HG03520 (cell line): Measurements from ENCODE around the gene ORMDL3.
"Not testable (repeated sequence)": the region's sequence is repeated elsewhere in the genome, so short reads cannot be mapped to it uniquely, and the experiment has no call there.

ENCODE experiments used
- ATAC-seq: cut with Tn5 transposase; IDR thresholded peaks from one replicate; pipeline ENCODE4 v1.9.1; 2021; ENCODE audit warnings: mild to moderate bottlenecking, moderate library complexity; ENCODE audit not compliant: unreplicated experiment

Gene ORMDL3

DNA sequence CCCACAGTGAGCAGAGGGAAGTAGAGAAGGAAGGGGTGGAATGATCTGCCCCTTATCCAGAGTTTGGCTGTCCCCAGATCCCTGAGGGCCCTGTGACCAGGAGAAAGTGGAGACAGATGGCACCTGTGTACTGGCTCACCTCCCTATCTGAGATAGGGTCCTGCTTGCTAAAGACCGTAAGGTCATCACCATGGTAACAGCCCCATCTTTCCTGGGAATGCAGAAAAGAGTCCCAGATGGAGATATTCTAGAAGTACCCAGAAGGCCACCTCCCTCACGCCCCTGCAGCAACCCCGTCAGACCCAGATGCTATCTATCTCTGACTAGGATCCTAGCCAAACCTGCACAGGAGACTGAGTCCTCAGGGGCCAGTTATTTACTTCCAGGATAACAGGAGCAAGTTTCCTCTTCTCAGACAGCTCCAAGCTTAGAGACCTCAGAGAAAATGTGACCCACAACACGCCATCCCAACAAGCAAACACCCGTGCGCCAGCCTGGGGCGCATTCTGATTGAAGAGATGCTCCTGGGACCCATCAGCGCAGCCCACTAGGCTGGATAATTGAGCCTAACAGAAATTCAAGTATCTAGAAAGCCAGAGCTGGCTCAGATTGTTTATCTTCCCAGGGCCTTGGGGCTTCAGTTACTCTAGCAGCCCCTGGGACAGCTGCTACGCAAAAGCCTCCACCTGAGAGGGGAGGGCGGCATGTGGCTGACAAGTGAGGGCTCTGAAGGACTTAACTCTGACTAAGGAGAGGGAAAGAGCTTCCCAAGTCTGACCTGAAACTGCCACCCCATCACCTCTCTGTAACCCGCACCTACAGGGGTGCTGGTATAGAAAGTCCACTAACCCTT is 1.9 kb downstream of the ORMDL3 start:
- no peak for ATAC-seq

DNA sequence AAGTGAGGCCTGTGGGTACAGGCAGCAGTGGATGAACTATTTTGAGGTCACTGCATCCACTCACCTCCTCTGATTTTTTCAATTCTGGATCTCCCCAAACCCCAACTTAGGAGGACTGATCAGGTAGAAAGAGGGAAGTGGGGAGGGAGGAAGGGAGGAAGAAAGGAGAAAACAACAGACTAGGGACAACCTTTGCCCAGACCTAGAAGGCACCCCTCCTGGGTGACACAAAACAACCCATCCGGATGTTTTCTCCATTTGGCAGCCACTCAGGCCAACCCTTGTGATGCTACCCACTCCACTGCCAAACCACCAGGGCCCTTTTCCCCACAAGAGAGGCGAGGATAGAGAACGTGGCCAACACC is 2.7 kb downstream of the ORMDL3 start:
- ATAC-seq: no peak

DNA sequence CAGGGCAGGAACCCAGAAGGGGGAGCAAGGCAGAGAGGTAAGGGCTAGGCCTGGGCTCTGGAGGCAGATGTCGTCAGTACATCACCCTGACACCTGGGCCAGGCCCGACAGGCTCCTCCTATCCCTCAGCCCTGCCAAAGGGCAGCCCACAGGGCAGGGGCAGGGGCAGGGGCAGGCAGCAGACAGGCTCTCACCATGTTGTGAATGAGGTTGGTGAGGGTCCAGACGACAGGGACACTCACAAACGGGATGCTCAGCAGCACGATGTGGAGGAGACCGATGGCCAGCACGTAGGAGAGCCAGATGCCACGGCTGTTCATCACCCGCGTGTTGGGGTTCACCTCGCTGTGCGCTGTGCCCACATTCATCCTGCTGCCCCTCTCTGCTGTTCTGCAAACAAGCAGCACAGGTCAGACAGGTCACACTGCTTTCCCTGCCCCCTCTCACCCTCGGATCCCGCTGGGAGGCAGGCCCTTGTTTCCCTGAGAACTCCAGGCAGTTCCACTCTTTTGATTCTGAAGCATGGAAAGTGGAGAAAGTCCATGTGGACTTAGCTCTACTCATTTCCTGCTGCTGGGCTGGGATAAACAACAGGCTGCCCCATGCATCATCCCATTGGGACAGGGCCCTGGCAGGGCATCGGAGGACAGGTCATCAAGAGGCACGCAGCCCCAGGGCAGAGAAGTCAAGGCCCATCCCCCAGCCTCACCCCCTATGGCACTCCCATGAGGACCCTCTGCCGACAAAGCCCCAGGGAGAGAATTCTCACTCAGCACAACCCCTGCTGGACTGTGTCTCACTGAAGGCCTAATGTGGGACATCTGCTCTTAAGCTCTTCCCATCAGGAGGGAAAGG is 3.3 kb downstream of the ORMDL3 start:
- no peak for ATAC-seq

DNA sequence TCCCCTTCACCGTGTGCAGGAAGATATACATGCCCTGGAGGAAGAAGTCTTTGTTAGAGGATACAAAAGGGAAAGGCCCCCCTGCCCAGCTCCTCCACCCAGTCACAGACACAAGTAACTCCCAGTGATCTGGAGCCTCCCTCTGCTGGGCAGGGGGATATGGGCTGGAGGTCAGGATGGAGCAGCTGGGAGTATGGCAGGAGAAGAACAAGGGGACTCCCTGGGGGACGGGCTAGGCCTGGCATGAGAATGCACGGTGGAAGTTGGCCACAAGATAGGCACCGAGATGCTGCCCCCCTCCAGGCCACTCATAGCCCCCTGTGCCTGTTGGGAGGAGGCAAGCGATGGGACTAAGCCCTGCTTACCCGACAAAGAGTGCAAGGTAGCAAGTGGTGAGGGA is 4.2 kb downstream of the ORMDL3 start:
- ATAC-seq: no peak

DNA sequence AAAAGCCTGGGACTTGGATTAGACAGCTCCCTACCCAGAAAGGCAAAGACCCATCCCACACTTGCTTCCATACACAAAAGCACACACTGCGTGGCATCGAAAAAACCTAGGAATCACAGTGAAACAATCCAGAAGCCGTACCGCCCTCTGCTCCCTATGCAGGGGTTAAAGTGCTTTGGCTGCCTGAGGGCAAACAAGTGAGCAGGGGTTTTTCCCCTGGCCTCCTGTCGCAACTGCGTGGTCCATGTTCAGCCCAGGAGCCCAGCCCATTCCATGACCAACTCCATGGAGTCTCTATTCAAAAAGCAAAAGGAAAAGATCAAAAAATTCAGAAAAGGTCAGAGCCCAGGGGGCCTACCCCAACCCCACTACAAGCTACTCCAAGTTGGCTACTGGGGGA is 5.4 kb downstream of the ORMDL3 start:
- no peak for ATAC-seq

DNA sequence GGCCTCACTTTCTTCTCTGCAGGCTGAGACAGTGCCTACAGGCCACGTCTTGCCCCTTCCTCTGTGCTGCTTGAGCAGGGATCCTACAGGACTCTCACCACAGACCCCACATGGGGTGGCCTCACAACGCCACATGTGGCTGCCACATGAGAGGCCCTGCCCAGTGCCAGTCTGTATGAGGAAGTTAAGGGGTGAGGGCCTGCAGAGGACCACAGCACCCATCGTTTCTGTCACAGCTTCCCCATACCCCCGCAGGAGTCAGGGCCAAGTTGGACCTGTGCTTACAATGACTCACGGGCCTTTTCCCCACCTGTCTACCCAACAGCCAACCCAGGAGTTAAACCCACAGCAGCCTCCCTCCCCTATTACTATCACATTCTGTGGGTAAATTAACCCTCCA is 6.1 kb downstream of the ORMDL3 start:
- no peak for ATAC-seq

DNA sequence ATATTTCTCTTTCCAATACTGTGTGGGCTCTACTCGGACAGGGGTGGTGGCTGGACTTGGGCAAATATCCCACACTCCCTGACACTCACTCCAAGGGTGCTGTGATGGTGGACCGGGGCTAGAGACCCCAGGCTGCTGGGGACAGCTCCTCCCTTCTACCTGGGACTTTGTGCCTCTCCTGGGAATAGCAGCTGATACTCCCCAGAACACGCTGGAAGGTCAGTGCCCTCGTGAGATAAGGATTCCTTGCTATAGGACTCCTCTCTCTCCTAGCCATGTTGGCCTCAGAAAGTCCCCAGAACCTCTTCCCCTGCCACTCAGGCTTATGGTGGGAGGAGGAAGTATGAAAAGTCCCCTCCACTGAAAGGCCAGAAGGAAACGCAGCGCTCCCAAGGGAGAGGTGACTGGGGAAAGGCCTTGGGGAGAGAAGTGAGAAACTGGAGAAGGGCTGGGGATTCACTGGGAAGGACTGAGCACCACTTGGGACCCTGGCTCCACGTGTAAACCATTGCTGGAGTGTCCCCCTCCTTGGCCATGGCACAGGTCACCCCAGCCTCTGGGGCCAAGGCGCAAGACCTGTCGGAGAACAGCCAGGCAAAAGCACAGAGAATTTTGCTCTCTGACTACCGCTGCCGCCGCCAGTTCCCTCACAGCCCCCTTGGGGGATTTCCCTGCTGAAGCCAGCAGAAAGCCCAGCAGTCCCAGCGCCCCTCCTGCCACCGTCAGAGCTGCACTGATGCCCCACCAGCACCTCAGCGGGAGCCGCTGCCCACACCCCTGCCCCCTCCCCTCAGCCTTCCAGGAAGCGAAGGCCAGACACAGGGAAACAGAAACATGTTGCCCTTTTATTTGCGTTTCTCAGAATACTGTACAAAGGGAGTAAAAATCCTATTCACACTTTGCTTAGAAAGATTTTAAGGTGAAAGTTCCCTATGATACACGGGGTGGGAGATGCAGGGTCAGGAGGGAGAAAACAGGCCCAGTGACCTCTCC is 6.9 kb downstream of the ORMDL3 start:
- ATAC-seq: no peak

DNA sequence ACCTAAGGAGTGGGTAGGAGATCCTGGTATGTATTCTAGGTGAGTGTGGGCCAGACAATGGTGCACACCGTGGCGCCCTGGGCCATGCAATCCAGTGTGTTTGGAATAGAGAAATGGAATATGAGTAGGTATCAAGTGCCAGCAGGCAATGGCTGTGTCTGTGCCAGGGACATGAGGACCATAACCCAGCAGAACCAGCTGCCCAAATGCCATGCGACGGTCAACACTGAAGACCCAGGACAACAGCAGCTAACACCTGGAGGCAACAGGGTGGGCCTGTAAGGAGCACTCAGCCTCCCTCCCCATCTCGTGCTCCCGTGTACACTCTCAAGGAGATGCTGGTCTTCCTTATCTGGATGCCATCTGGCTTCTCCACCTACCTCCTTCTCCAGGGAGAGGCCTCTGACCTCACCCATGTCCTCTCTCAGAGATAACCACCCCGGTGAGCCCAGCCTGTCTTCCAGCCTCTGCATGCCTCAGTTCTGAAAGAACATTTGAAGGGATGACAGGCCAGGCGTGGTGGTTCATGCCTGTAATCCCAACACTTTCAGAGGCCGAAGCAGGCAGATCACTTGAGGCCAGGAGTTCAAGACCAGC is 8.2 kb downstream of the ORMDL3 start:
- no peak for ATAC-seq

DNA sequence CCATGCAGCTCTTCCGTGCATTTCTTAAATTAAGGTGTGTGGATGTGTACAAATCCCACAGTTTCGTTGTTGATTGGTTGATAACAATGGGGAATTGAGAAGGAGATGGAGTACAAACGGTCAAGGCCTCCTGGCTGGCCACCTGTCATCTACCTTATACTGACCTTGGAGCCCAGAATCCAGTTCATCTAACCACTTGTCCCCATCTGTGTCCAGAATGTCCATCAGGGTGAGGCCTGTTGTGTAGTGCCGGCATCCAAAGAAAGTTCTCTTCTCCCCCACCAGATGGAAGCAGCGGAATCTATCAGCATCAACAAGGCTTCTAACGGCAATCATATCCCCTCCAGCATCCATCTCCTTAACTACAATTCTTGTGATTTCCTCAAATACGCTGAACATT is 10.5 kb downstream of the ORMDL3 start:
- no peak for ATAC-seq

DNA sequence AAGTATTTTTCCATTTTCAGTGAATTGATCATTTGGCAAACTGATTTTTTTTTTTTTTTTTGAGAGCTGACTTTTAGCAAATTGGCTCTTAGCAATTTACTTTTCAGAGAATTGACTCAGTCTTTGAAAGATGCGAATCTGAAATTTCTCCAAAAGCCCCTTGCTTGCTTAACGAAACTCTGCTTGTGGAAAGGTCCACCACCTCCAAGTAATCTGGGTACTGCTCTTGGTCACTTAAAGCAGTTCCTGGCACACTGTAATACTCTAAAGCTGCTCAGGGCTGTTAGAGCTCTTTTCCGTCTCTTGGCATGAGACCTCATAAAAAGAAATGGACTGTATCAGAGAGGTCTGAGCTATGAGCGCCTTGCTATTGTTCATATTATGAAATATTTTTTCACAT is 11.8 kb downstream of the ORMDL3 start:
- ATAC-seq: no peak

DNA sequence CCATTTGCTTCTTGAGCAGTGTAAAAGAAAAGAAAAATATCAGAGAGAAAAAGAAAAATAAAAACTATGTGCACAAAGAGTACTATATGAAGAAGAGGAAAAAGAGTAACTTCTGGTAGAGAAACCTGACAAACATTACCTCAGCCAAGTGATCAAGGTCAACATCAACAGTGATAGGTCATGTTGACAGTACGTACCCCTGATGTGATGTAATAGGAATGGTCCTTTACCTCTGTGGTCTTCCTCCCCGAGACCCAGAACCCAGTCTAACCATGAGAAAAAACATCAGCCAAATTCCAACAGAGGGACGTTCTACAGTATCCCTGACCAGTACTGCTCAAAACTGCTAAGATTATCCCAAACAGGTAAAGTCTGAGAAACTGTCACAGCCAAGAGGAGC is 13.4 kb downstream of the ORMDL3 start:
- no peak for ATAC-seq

DNA sequence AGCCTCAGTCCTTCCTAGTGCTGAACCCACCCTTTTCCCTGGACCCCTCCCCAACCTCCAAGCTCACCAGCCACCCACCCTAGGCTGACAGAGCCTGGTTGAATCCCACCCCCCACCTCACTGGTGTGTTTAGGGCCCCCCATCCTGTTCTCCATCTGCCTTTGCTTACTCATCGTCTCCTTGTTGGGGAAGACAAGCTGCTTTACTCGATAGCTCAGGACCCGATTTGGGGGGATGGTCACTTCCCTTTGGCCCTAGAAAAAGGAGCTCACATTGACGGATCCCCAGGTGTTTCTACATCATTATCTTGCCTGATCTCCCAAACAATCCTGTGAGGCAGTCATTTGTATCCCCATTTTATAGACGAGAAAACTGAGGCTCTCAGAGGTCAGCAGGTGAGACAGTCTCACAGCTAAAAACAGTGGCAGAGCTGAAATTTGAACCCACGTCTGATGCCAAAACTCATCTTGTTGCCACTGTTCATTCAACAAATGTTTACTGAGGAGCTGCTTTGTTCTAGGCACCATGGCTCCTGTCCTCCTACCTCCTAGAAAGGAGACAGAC is 18.5 kb downstream of the ORMDL3 start:
- ATAC-seq: no peak

DNA sequence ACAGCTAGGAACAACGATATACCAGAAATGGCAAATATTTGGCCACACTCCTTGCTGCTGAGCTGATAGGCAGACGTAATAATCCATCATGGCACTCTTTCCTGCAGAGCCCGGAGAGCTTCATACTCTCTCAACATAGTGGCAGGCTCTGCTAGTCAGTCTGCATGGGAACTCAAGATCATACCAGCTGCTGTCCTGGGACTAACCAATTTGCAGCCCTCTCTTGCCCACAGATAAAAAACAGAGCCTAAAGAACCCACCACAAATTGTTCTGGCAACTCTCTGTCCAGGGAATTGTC is 22.5 kb downstream of the ORMDL3 start:
- no peak for ATAC-seq

DNA sequence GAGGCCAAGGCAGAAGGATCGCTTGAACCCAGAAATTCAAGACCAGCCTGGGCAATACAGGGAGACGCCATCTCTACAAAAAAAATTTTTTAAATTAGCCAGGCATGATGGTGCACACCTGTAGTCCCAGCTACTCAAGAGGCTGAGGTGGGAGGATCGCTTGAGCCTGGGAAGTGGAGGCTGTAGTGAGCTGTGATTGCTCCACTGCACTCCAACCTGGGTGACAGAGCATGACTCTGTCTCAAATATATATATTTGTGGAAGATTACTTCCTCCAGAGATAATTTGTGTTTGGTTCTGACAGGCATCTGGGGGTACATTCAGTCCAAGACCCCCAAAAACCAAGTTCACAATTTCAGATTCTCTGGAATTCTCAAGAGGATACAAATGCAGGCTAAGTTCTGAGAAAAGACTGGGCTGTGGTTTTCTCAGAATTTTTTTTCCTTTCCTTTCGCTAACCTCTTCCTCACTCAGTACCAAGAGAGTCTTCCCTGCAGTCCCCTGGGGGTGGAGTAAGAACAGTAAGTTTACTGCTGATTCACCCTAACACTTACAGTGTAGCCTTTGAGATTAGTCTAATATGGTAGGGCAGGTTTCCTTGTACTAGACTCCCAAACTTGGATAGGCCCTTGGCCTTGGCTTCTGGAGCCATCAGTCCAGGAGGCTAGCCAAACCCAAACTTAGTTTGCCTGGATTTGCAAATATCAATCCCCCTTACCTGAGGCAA is 24.1 kb downstream of the ORMDL3 start:
- ATAC-seq: no peak

DNA sequence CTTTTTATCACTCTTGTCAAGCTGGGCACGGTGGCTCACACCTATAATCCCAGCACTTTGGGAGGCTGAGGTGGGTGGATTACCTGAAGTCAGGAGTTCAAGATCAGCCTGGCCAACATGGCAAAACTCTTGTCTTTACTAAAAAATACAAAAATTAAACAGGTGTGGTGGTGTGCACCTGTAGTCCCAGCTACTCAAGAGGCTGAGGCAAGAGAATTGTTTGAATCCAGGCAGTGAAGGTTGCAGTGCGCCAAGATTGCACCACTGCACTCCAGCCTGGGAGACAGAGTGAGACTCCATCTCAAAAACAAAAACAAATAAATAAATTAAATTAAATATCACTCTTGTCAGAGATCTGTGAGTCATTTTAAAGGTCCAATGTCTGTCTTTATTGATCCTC is 25.4 kb downstream of the ORMDL3 start:
- ATAC-seq: not testable (repeated sequence)

DNA sequence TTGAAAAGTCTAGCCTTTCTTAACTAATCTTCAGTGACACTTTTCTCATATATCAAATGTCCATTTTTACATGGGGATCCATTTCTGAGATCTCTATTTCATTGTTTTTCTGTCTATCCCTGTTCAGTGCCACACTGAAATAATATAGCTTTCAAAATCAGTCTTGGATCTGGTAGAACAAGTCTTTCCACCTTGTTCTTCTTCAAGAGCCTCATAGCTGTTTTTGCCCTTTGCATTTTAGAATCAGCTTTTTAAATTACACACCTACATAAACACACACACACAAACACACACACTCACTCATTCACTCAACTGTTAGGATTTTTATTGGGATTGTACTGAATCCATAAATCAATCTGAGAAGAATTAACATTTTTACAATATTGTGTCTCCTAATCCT is 28.2 kb downstream of the ORMDL3 start:
- no peak for ATAC-seq

DNA sequence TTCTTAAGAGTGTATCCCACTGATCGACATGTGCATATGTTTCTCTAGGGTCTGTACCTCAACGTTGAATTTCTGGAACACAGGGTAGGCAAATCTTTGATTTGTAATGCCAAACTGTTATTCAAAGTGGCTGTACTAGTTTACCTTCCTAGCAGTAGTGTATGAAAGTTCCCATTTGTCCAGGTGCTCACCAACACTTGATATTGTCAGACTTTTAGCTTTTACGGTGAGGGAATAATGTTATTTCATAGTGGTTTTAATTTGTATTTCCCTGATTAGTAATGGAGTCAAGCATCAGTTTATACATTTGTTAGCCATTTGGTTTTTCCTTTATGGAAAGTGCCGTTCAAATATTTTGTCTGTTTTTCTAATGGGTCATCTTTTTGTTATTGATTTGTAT is 29.3 kb downstream of the ORMDL3 start:
- no peak for ATAC-seq

DNA sequence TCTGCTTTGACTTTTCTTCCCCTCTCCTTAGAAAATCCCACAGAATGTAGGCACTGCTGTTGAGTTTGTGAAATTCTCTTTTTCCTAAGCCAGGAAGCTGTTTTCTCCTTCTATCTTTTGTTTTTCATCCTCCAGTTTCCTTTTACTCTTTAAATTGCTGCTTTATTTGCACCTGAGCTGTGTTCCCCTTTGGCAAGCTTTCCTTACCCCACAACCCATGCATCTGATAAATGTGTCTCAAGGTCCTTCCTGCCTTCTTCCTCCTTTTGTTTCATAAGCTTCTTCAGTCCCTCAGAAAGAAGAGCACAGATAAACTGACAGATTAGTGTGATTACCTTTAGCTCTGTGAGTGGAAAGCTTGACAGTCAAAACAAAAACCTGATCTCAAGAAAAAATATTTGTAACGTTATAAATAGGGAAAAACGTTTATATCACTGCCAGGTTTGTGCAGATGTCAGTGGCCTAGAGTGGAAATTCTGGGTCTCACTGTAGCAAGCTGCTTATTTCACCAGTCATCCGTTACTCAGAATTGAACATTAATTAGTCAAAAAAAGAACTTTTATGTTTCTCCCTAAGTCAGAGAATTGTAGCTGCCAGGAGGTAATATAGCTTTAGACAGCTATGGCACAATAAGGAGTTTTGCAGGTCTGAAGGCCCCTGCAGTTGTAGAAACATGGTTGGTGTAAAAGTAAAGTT is 32.6 kb downstream of the ORMDL3 start:
- ATAC-seq: no peak

DNA sequence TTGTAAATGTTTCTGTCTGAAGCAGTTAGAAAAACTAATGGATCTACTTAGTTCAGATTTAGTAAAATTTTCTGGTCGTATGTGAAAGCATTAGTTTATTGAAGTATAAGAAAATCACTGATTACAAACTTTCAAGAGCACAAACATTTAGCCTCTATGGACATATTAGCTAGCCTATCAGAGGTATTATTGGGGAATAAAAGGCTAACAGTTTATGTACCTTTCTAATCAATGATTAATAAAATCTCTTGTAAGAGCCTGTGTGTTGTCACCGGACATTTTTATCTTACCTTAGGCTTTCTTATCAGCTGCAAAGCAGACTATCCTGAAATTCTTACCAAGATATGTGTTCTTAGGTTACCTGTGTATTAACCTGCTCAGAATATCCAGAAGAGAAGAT is 38.2 kb downstream of the ORMDL3 start:
- ATAC-seq: no peak
